Stimulated activated CD4-positive, alpha-beta T cell treated with anti-CD3 and anti-CD28 coated beads, Interleukin-12 subunit alpha, Interleukin-12 subunit beta, amount 100 ng/mL, for 48 hours (primary cell): ENCODE data around the gene EHMT1.

ENCODE experiments used
- DNase-seq, 3 donors: peaks; one replicate each; pipeline ENCODE4 v3.0.0-alpha.2; 2020; ENCODE audit warnings: low read depth in 2 of 3, low spot score in 1 of 3

EHMT1 gene

GRCh38 chr9:137784046-137784445 is 165.2 kb downstream of the EHMT1 start:
- no peak for DNase-seq

DNA sequence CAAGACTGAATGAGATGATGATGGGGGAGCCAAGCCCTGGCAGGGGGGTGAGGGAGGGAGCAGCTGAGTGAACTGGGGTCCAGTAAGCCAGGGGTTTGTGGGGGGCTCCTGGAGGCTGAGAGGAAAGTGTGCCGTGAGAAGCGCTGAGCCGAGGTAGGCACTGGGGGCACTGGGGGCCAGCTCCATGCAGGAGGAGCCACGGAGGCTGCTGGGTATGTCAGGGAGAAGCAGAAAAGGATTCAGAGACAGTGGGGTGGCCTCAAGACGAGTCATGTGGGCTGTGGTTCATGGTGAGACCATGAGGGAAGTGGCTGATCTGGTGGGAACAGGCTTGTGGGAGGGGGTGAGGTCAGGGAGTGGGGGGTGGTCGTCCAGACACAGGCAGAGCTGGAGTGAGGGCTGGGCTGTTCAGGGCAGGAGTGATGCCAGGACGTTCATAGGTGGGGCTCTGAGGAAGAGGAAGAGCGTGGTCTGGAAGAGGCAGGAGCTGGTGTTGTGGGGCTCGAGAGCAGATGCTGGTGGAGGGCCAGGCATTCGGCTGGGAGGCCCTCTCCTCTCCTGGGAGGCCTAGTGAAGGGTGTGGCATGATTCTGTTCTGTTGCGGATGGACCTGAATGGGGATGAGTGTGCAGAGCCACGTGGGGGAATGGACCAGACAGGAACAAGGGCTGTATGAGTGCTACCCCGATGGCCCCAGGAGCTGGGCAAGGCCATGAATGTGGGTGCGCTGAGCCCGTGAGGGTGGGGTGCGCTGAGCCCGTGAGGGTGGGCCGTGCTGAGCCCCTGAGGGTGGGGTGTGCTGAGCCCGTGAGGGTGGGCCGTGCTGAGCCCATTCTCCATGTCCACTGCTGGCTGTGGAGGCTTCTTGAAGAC is 166.1 kb downstream of the EHMT1 start:
- DNase-seq, result no peak

- DNase-seq, result no peak
Measured at GRCh38 chr9:137785704-137786161, 166.9 kb downstream of the EHMT1 start.

GRCh38 chr9:137786511-137786920 is 167.7 kb downstream of the EHMT1 start:
- no peak for DNase-seq

DNA sequence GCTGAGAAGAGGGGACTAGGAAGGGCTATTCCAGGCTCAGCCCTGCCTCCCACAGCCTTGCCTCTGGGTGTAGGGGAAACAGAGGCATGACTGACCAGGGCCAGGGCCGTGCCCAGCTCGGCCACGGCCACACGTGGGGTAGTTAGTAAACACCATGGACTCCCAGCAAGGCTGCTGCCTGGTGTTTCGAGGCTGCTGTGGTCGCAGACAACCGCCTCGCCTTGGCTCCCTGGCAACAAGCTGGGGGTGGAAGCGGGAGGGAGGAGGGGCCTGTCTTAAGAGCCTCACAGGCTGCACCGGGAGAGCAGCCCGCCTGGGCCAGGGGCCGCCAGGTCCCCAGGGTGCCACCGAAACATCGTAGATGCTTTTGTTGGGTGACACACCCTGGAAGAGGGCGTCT is 168.6 kb downstream of the EHMT1 start:
- DNase-seq, result no peak

DNA sequence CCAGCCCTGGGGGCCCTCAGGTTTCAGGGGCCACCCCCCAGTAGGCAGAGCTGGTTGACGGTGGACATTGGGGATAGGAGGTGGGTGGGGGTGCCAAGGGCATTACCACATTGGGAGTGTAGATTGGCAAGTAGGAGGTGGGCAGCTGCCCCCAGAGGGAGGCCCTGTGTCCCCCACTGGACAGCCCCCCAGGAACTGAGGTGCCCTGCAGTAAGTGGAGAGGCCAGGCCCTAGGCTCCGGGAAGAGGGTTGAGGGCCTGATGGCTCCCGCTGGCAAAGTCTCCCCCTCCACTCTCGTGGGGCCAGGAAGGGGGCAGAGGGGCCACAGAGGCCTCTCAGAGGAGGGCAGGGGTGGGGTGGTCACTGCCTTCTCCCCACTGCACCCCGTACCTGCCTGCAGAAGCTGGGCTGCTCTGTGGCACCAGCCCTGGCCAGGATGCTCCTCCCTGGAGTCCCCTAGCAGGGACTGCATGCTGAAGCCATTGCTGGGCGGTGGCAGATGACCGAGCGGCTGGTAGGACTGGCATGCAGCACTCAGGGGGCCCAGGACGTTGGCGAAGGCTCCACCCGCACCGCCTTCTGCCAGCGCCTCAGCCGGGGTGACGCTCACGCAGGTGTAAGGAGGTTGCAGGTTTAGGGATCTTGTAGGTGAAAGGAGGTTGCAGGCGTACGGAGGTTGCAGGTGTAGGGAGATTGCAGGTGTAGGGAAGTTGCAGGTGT is 169.1 kb downstream of the EHMT1 start:
- DNase-seq, result no peak

DNA sequence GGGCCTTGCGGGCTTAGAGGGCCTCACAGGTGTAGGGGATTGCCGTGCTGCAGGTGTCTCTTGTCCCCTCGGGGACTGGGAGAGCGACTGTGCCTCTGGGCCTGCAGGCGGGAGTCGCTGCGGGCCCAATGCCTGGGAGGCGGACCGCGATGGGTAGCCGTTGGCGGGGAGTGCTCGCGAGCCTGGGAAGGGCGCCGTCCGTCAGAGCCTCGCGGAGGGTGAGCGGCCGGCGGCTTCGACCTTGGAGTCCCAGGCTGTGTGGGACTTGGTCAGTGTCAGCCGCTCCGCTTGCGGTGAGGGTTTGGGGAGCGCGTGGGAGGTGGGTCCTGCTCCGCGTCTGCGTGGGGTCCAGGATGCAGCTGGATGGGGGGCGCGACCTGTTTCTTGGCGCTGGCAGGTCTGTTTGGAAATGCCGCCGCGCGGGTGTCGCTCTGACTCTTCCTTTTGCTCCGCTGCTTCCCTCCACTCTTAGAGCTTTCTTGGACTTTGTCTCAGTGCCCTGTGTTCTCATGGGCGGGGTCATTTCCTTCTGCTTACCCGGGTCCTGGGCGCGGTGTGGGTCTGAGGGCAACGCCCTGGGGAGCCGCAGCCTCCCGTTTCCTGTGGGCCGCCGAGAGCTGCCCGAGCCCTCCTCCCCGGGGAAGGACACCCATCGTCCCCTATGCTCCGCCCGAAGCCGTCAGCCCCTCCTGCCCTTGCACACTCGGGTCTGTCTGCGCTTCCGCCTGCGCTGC is 169.9 kb downstream of the EHMT1 start:
- no peak for DNase-seq

DNA sequence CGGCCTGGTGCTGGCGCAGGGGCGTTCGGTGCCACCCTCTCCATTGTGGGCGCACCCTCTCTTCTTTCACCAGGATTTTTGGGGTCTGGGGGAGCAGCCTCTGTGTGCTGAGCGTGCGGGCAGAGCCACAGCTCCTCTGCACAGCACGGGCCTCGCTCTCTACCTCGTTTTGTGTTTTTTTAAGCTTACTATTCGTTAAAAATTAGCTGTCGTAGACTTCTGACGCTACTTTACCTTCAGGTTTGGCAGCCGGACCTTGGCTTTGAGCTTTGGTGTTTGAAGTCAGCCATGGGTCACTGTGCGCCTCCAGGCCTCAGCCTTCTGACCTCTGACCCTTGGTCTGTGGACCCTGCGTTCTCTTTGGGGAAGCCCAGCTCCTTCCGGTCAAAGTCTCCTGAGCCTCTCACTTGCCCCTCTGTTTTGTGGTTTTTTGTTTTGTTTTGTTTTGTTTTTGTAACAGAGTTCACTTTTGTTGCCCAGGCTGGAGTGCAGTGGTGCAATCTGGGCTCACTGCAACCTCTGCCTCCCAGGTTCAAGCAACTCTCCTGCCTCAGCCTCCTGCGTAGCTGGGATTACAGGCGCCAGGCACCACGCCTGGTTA is 170.6 kb downstream of the EHMT1 start:
- DNase-seq, result no peak

GRCh38 chr9:137791947-137792346 is 173.1 kb downstream of the EHMT1 start:
- no peak for DNase-seq

DNA sequence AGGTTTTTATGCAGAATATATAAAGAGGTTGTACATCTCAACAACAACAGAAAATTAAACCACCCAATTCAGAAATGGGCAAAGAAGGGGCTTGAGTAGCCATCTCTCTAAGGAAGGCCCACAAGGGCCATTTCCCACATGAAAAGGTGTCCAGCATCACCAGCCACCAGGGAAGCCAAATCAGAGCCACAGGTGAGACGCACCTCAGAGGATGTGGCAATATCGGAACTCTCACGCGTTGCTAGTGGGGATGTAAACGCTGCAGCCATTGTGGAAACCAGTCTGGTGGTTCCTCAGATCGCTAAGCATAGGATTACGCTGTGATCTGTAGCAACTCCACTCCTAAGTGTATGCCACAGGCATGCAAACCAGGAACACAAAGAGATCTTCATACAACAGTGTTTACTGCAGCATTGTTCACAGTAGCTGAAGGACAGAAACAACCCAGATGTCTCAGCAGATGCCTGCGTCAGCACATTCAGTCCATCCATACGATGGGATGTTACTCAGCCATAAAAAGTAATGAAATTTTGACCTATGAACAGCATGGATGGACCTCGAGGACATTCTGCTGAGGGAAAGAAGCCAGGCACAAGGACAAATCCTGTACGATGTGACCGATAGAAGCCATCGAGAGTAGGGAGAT is 174.5 kb downstream of the EHMT1 start:
- DNase-seq, result no peak

- no peak for DNase-seq
Measured at GRCh38 chr9:137795156-137795666, 176.4 kb downstream of the EHMT1 start.

DNA sequence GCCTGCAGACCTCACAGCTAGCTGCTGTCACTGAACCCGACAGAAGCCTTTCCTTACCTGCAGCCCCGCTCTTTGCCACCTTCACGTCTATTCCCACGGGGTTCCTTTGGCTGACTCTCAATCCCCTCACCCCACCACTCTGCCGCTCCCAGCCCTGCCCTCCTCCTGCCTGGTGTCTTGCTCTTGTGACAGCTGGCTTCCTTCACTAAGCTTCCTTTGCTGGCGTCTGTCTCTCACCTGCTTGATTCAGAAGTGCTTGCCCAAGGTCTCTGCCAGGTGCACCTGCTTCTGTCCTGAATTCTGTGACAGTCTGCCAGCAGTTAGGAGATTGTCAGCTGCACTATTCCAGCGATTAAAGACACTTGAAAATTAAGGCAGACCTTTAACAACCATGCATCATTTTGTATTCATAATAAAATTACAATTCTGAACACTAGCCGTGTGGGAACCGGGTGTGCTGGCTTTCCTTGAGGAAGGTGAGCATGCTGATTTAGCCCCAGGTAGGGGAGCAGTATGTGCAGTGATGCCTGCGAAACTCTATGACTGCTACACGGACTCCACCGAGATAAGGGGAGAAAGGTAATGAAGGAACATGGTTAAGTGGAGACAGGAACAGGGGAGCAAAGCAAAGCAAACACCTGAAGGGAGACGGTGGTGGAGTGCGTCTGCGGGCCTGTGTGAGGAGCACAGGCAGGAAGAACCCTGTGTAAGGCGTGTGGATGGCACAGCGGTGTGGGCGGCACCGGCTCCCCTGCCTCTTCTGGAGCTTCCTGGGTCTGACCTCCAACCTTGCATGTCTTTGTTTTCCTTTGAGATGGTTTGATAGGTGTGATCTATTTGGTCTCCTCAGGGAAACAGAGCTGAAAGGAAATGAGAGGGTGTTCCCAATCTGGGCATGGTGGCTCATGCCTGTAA is 178.7 kb downstream of the EHMT1 start:
- no peak for DNase-seq

- no peak for DNase-seq
Measured at GRCh38 chr9:137798142-137798541, 179.3 kb downstream of the EHMT1 start.

DNA sequence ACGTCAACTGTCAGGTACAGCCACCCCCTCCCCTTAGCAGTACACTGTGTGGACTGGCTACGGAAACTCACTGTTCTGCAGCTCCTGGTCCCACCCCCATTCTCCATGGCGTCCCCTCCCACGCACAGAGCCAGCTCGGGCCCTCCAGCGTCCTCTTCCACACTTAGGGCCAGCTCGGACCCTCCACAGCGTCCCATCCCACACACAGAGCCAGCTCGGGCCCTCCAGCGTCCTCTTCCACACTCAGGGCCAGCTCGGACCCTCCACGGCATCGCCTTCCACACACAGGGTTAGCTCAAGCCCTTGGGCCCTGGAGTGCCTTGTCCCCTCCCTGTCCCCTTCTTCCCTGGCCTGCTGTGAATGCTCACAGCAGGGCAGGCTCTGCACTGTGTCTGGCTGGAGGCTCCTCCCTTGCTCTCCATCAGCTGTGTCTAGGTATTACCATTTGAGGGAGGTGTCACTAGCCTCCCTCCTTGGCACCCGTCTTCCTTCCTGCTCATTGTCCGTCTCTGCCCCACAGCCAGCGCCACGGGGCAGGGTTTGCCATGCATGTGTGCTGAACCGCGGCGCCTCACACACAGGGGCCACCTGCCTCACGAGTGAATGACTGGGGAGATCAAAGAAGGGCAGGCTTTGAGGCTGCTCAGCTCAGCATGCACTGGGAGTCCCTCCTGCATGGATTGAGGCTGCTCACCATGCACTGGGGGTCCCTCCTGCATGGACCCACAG is 180.3 kb downstream of the EHMT1 start:
- no peak for DNase-seq

- DNase-seq, result no peak
Measured at GRCh38 chr9:137799630-137799983, 180.8 kb downstream of the EHMT1 start.

DNA sequence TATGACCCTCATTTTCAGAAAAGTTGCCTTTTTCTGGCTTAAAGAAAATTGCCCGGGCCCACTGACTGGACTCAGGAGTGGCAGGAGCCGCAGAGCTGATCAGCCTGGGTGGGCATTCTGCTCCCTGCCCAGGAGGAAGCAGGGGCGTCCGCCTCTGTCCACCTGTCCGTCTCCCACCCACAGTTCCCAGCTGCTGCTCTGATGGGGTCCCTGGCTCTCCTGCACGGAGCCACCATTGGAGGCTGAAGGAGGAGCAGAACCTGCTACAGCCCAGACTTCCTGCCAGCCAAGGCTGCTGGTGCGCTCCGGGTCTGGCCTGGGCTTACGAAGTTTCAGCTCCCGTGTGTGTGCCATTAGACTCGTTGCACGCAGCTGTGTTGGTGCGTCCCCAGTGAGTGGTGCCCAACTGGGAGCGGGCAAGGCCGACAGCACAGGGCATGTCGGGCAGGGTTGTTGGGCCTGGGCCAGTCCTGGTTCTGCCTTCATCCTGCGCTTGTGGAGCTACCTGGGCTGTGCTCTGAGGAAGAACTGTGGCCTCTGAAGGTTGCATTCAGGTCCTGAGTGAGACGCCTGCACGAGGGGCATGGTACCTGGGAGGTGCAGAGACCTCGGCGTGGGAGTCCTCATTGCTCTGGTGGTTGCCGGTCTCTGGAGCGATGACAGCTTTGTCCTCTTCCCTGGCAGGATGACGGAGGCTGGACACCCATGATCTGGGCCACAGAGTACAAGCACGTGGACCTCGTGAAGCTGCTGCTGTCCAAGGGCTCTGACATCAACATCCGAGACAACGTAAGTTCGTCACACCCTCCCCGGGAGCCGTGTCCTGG is 181.6 kb downstream of the EHMT1 start:
- no peak for DNase-seq

GRCh38 chr9:137801023-137801319 is 182.2 kb downstream of the EHMT1 start:
- DNase-seq, result no peak

- no peak for DNase-seq
Measured at GRCh38 chr9:137802021-137802420, 183.2 kb downstream of the EHMT1 start.
